Left ventricle myocardium superior (tissue), 1 donor: Measurements from ENCODE around the gene ITGAD. TPM values are rescaled to one million over a fixed set of nuclear protein-coding genes. Genes with fewer than 3 reads are reported as not detected.
"Not testable (repeated sequence)": the region's sequence is repeated elsewhere in the genome, so short reads cannot be mapped to it uniquely, and the experiment has no call there.

Experiments
- ATAC-seq: fragments of 200-7000 bp; cut with Tn5 transposase; one replicate; pipeline ENCODE4 v1.9.1; 2020; ENCODE audit warnings: mild to moderate bottlenecking, moderate library complexity
- DNase-seq: peaks from one replicate; pipeline ENCODE4 v3.0.0-alpha.2; 2020
- intact Hi-C: fragments of 100-400 bp; cut with micrococcal nuclease; formaldehyde crosslinking; loops from one replicate; pipeline ENCODE4 v1.11.0; 2022
- total RNA-seq: library from RNA; stranded (reverse); fragmentation: NEBNext Ultra II Directional; extraction: Animal tissue kit (Norgen Biotek cat#: 25700); gene quantifications from one replicate; pipeline ENCODE4 v1.2.1, GENCODE V29; 2021
- donor health status: DM: no; HTN: yes; CAD: no; lungs with severe emphysema.

Gene ITGAD
- total RNA-seq, 1 donor from 2014 or later: not detected

DNA sequence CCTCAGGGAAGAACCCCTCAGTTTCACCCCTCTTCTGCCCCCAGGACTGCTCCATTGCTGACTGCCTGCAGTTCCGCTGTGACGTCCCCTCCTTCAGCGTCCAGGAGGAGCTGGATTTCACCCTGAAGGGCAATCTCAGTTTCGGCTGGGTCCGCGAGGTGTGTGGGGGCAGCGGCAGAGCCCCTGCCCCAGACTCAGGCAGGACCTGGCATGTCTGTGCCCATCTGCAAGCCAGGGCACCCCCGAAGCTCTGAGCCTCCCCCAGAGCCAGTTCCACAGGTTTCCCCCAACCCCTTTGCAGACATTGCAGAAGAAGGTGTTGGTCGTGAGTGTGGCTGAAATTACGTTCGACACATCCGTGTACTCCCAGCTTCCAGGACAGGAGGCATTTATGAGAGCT lies 30.7 kb downstream of the ITGAD start:
- peak; percentile 3 for ATAC-seq

DNA sequence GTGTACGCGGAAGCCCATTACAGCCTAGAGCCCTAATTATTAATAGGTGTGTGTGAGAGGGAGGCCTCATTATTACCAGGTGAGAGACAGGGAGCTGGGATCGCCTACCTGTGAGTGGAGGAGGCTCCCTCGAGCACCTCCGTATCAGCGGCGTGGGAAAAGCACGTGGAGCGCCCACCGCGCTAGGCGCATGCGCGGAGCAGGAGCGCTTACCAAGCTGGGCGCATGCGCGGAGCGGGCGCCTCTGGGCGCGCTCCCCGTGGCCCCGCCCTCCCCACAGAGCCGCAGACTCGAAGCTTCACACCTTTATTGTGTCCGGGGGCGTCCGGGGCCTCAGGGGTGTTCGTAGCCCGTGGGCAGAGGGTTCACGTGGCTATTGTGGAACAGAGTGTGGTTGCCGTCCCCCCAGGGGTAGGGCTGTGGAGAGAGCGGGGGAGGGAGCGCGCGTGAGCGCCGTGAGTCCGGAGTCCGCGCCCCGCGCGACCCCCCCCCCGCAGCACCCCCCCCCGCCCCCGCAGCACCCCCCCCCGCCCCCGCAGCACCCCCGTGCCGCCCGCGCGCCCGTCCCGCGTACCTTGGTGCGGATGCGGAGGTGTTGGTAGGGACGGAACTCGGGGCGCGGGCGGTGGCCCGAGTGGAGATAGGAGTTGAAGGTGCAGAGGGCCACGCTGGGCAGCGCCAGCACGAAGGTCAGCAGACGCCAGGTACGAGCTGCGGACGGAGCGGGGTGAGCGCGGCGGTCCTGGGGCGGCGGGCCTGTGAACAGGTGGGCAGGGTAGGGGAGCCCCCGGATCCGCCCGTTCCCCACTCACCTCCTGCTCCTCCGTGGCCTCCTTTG lies 34.5 kb downstream of the ITGAD start:
- ATAC-seq (peak; percentile 18), DNase-seq (peak; percentile 88)
- intact Hi-C loops: no loop called here

More for the DNA sequence above, 30.7 kb downstream of the ITGAD start:
- intact Hi-C loops: no loop called here
- DNase-seq: no peak

DNA sequence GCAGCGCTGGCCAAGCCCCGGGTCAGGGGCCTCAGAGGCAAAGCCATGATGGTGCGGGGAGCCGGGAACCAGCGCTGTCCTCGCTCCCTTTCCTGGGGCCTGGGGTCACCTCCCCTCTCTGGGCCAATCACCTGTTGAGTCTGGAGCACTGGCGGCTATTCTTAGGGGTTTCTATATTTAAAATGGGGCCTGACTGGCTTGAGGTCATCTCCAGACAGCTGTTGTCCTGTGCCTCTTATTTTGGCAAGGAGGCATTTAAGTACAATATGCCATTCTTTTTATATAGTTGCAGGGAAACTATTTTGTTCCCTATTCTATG lies 35.1 kb downstream of the ITGAD start, which contains the start of gene COX6A2:
COX6A2 (minus strand) TSS at position 82 of the 319 bp plus-strand sequence; CDS start at position 47, 35 bp downstream.
- ATAC-seq (peak; percentile 80), DNase-seq (peak; percentile 81)
- intact Hi-C loops: no loop called here

DNA sequence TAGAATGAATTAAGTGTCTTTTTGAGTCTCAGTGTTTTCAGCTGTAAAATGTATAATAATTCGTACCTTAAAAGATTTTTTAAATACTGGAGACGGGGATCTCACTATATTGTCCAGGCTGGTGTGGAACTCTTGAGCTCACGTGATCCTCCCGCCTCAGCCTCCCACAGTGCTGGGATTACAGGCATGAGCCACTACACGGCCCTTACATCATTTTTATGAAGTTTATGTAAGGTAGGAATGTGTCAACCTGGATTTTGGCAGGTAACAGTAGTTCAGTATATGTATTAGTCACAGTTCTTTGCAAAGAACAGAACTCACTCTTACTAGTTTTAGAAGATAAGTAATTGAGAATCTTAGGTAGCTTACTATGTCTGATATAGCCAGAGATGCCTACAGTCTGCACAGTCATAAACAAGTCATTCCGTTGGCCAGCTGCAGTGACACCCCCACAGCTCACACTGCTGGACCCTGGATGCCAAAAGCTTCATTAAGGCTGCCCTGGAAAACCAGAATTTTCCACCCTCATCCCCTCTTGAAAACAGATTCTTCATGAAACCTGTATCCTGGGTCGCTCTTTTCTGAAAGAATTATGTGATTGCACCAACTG lies 35.6 kb downstream of the ITGAD start:
- intact Hi-C loops: no loop called here
- ATAC-seq (peak; percentile 17), DNase-seq (no peak)

DNA sequence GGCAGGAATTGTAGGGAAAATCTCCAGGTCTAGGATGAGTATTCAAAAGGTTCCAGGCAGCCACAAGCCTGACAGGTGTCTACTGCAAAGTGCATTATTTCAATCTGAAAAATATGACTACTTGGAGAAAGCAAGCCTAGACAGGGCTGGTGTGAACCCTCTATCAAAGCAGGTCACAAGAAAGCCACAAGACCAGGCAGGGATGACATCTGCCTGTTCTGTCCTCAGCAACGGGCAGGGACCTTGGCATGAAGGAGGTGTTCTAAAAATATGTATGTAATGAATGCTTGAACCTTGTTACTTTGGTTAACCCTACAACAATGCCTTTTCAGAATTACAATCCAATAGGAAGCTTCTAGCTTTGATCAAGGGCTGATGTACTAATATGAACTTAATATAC lies 36.2 kb downstream of the ITGAD start:
- peak; percentile 53 for DNase-seq
- intact Hi-C loops: no loop called here
- ATAC-seq: peak; percentile 74

DNA sequence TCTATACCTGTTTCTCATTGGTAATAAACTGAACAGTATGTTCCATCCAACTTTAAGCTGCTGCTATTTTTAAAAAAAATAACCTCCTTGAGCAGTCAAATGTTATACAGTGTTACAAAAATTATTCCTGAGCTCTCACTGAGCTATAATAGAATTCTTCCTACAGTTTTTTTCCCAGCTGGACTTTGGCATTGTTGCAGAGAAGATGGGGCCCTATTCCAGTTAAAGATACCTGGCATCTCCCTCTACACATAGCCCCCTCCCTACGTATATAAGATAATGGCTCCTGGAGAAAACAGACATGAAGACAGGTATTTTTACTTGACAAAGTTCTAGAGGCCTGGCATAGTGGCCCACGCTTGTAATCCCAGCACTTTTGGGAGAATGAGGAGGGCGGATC lies 36.7 kb downstream of the ITGAD start:
- intact Hi-C loops: no loop called here
- DNase-seq (no peak), ATAC-seq (peak; percentile 7)

DNA sequence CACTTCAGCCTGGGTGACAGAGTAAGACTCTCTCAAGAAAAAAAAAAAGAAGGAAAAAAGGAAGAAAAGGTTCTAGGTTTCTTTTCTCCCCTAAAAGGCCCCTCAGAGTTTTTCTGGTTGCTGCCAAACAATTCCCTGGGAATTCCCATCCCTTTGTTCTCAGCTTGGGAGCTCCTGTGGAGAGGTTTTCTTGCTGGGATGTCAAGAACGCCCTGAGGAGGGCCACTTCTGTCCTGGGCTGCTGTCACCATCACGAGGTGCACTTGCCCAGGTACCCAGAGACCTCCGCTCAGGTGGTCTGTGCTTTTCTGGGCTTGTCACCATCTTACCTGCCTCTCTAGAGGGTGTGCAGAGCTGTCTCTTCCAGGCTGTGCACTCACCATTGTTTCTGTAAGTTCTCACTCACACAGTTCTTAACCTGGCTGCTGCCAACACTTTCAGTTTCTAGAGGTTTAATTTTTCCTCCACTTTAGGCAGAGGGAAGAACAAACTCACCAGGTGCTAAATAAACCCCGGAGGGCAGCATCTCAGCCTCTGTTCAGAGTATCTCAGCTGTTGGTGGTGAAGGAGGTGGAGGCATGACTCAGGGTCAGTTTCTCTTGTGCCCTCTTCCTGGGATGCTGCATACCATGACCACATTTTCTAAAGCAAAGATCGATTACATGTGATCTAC lies 37.4 kb downstream of the ITGAD start:
- DNase-seq (no peak), ATAC-seq (no peak)
- intact Hi-C loops: no loop called here

DNA sequence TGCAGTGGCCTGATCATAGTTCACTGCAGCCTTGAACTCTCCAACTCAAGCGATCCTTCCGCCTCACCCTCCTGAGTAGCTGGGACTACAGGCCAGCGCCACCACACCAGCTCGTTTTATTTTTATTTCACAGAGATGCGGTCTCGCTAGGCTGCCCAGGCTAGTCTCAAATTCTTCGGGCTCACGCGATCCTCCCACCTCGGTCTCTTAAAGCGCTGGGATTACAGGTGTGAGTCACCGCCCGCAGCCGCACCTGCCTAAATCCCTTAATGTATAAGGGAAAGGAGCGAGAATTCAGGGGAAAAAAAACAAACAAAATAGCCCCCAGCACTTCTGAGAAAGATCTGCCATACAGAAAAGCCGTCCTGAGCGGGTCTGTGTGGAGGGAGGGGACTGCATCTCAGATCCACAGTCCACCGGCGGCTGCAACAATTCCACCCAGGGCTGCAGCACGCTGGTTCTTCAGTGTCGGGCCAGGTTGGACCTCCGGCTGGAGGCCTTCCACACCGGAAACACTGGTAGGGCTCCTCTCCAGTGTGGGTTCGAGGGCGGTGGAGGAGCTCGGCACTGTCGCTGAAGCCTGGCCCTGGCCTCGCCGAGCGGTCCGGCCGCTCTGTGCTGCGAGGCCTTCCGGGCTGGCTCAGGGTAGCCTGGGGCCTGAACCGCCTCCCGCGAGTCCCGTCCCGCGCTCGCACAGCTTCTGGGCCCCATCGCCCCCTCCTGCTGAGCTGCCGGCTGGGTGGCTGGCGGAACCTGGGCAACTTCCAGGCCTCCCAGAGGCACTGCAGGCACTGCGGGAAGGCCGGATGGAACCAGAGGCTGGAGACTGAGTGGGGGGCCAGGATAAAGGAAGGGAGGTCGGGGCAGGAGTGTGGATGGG lies 42.4 kb downstream of the ITGAD start:
- intact Hi-C loops: no loop called here
- DNase-seq (no peak), ATAC-seq (no peak)

DNA sequence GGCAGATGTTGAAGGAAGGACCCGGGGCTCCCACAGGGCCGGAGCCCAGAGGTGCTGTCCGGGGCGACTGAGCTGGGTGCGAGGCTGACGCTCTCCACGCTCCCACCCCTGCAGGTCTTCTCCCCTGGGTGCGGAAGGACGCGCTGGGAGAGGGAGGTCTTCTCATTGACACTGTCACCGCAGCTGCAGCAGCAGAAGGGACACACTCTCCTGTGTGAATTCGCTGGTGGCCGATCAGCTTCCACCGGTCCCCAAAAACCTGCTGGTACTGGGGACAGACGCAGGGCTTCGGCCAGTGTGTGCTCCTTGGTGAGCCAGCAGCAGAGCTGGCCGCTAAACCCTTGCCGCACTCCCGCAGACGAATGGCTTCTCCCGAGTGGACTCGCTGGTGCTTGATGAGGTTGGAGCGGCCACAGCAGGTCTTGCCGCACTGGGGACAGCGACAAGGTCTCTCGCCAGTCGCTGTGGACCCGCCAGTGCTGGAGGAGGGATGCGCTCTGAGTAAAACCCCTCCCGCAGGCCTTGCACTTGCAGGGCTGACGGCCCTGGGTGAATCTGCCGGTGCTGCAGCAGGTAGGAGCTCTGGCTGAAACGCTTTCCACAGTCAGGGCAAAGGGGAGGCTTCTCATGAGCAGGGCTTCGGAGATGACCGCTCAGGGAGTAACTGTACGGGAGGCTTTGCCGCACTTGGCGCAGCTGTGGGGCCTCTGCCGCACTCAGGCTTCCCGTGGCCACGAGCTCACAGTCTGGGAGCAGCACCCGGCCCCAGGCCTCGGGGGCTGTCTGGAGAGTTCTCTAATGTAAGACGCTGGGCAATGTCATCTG lies 43.3 kb downstream of the ITGAD start:
- DNase-seq: no peak
- no peak for ATAC-seq
- intact Hi-C loops: no loop called here

DNA sequence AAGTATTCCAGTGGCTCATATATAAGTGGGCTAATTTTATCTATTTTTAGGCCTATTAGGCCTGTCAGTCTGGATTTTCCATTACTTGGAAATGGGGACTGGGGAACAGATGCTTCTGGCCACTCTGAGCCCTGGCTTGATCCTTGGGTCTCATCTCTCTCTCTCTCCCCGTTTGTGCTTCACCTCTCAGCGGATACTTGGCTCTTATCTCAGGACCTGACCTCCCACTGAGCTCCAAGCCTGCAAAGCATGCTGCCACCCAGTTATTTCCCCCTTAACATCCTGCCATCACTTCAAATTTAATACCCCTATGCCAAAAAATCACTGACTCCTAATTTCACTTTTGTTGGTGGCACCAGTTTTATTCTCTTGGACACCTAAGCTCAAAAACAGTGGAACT lies 45.3 kb downstream of the ITGAD start:
- no peak for DNase-seq
- ATAC-seq: no peak
- intact Hi-C loops: no loop called here

DNA sequence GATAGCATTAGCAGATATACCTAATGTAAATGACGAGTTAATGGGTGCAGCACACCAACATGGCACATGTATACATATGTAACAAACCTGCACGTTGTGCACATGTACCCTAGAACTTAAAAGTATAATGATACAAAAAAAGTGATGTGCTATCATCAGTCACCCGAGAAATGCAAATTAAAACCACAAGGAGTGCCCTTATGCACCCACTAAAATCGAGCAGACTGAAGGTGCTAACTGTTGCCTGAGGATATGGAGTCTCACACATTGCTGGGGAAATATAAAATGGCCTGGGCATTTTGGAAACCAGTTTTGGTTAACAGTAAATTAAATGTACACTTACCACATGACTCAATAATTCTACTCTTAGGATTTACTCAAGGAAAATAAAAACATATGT lies 45.9 kb downstream of the ITGAD start:
- ATAC-seq, intact Hi-C loops, DNase-seq: not testable (repeated sequence)

DNA sequence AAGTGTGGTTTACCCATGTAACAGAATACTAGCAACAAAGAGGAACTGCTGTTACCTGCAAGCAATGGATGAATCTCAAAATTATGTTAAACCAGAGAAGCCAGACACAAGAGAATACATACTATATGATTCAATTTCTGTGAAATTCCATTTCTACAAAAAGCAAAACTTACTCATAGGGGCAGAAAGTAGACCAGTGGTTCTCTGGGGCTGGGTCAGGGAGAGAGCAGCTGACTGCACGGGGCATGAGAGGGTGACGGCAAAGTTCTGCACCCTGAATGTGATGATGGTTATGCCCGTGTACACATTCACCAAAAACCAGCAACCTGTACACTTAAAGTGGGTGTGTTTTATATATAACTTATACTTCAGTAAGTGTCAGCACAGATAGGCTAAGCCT lies 46.4 kb downstream of the ITGAD start:
- ATAC-seq: no peak
- no peak for DNase-seq
- intact Hi-C loops: no loop called here

DNA sequence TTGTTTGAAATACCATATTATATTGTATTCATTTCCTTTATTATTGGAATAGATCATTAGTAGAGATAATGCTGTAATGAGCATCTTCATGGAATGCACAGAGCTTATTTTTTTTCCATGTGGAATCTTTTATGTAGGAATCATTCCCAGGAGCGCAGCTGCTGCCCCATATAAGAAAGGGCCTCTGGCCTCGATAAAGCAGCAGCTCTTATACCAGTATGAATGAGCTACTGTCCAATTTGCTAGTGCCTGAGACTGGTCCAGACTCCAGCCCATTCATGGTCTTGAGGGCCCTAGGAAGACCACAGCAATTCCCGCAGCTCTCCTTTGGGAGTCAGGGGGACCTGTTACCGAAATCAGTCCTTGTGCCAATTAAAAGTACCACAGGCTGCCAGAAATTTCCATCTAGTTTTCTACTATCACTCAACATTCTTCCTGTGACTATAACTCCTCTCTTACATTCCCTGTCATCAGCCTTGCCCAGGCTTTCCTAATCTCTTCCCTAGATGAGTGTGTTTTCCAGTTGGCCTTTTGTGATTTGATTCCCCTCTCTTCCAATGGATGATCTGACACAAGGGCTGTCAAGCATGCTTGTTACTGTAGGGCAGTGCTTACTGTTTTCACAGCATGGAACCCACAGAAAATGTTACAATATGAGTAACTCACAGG lies 47.5 kb downstream of the ITGAD start:
- DNase-seq: no peak
- no peak for ATAC-seq
- intact Hi-C loops: loop anchor here (10.0 kb wide), 1 partner anchor 456 kb away; the partner anchor contains the start of gene HSD3B7

DNA sequence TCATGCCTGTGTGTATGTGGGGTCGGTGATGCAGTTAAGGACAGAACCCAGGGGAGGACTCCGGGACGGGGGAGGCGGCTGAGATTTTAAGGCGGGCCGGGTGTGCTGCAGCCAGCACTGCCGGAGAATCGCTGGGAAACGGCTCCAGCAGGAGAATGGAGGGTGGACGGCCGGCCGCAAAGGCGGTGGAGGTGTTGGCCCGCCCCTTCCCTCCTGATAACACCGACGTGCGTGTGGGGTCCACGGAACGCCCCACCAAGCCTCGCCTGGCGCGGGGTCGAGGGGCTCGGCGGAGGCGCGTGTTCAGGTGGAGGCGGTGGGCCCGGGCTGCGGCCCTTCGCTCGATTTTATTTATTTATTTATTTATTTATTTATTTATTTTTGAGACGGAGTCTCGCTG lies 48.8 kb downstream of the ITGAD start:
- intact Hi-C loops: loop anchor here (10.0 kb wide), 1 partner anchor 457 kb away; the partner anchor contains the start of gene HSD3B7
- DNase-seq: peak; percentile 49
- ATAC-seq: no peak

DNA sequence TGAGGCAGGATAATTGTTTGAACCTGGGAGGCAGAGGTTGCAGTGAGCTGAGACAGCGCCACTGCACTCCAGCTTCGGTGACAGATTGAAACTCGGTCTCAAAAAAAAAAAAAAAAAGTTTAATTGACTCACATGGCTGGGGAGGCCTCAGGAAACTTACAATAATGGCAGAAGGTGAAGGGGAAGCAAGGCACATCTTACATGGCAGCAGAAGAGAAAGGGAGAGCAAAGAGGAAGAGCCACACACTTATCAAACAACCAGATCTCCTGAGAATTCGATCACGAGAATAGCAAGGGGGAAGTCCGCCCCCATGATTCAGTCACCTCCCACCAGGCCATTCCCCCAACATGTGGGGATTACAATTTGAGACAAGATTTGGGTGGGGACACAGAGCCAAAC lies 52.8 kb downstream of the ITGAD start:
- not testable (repeated sequence) for DNase-seq, ATAC-seq
- intact Hi-C loops: loop anchor here (10.0 kb wide), 1 partner anchor 461 kb away; the partner anchor contains the start of gene HSD3B7

DNA sequence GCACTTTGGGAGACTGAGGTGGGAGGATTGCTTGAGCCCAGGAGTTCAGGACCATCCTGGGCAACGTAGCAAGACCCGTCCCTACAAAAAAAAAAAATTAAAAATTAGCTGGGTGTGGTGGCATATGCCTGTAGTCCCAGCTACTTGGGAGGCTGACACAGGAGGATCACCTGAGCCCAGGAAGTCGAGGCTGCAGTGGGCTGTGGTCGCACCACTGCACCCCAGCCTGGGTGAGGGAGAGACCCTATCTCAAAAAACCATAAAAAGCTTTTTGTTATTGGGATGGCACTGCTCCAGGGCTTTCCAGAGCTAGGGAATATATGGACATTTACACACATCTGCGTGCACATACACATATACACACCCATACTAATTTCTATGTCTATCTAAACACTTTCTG lies 58.1 kb downstream of the ITGAD start:
- no peak for ATAC-seq
- no peak for DNase-seq
- intact Hi-C loops: no loop called here

DNA sequence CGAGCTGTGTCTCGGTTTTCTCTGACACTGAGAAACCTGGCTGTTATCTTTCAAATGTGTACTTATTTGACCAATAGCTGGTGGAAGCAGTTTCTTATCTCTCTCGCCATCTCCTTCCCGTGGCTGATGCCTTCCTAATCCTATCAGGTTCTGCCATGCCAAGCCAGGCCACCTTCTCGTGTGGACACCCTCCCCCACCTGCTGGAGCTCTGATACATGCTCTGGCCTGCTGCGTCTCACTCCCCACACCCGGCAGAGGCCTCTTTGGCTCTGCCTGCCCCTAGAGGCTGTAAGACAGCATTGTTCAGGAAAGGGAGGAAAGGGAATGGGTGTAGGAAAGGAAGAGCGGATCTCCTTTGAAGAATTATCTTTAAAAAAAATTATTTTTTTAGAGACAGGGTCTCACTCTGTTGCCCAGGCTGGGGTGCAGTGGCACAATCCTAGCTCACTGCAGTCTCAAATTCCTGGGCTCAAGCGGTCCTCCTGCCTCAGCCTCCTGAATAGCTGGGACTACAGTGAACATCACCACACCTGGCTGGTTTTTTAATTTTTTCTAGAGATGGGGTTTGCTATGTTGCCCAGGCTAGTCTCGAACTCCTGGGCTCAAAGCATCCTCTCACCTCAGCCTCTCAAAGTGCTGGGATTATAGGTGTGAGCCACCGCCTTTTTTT lies 58.7 kb downstream of the ITGAD start:
- intact Hi-C loops: no loop called here
- DNase-seq: peak; percentile 62

More for the DNA sequence above, 58.7 kb downstream of the ITGAD start:
- ATAC-seq: peak; percentile 72
